GM10847 (cell line): ENCODE data around the gene GPR153.

Source experiments
- POLR2A ChIP-seq: IDR thresholded peaks from 2 replicates; pipeline ENCODE4 v1.6.1; 2011; ENCODE audit not compliant: insufficient read length; ENCODE audit errors: extremely low read depth

Gene GPR153

GRCh38 chr1:6275826-6276782, 15.2 kb upstream of the GPR153 start:
- TF ChIP-seq POLR2A = no peak

- no peak for TF ChIP-seq POLR2A
Measured at GRCh38 chr1:6274622-6275139, 13.8 kb upstream of the GPR153 start.

GRCh38 chr1:6274102-6274501, 13.2 kb upstream of the GPR153 start:
- no peak for TF ChIP-seq POLR2A

GRCh38 chr1:6273380-6273891, 12.5 kb upstream of the GPR153 start:
- no peak for TF ChIP-seq POLR2A

- no peak for TF ChIP-seq POLR2A
Measured at GRCh38 chr1:6272868-6273267, 12.0 kb upstream of the GPR153 start.

GRCh38 chr1:6272452-6272851, 11.6 kb upstream of the GPR153 start:
- no peak for TF ChIP-seq POLR2A

- TF ChIP-seq POLR2A = no peak
Measured at GRCh38 chr1:6271554-6271953, 10.7 kb upstream of the GPR153 start.

- no peak for TF ChIP-seq POLR2A
Measured at GRCh38 chr1:6271006-6271405, 10.1 kb upstream of the GPR153 start.

- TF ChIP-seq POLR2A = no peak
Measured at GRCh38 chr1:6270401-6270800, 9.5 kb upstream of the GPR153 start.

GRCh38 chr1:6269720-6270400, 9.0 kb upstream of the GPR153 start:
- no peak for TF ChIP-seq POLR2A

GRCh38 chr1:6269296-6269695, 8.4 kb upstream of the GPR153 start:
- no peak for TF ChIP-seq POLR2A

GRCh38 chr1:6268415-6268814, 7.5 kb upstream of the GPR153 start:
- TF ChIP-seq POLR2A = no peak

GRCh38 chr1:6267686-6268322, 6.9 kb upstream of the GPR153 start:
- no peak for TF ChIP-seq POLR2A

GRCh38 chr1:6266641-6267040, 5.7 kb upstream of the GPR153 start:
- TF ChIP-seq POLR2A = no peak

GRCh38 chr1:6265151-6265550, 4.3 kb upstream of the GPR153 start:
- TF ChIP-seq POLR2A = no peak
